ENCODE data around the gene ZIC1. TPM values are rescaled to one million over a fixed set of nuclear protein-coding genes. Genes with fewer than 3 reads are reported as not detected.

Gene ZIC1
- total RNA-seq, 1 experiment from 2014 or later = not detected

- no peak overlapping the region for H3K4me2 ChIP-seq (ENCODE audit: insufficient read depth, insufficient read length, low read length)
- no peak for DNase-seq
- no peaks in the 10 kb centered on the region for H3K79me2 ChIP-seq (ENCODE audit: insufficient read depth, low read length)
- no peak overlapping the region for H2BK15ac ChIP-seq (ENCODE audit: low read depth, low read length)
- no peak overlapping the region for H3K4me3 Mint-ChIP-seq
- no peak overlapping the region for H4K5ac ChIP-seq (ENCODE audit: insufficient read length, low read depth, low read length)
- H2BK12ac ChIP-seq (ENCODE audit: insufficient read length, low read depth, low read length) = no peak overlapping the region
- H3K56ac ChIP-seq (ENCODE audit: insufficient read length, low read depth, low read length) = no peak overlapping the region
- no peak overlapping the region for H3K18ac ChIP-seq (ENCODE audit: insufficient read length, low read depth, low read length)
- H3T11ph ChIP-seq (ENCODE audit: low read length) = no peak overlapping the region
- no peak overlapping the region for H3K27ac Mint-ChIP-seq
- no peak overlapping the region for H3K14ac ChIP-seq (ENCODE audit: insufficient read depth, low read length)
- H3K4ac ChIP-seq (ENCODE audit: low read depth, low read length) = no peak overlapping the region
- H3K9me3 Mint-ChIP-seq = peaks cover 0 to 3% of the 10 kb centered on the region in 2 experiments; a peak in 1 of 5 replicates
- H2BK5ac ChIP-seq (ENCODE audit: insufficient read length, low read length) = no peak overlapping the region
- peaks cover 58% of the 10 kb centered on the region for H3K27me3 ChIP-seq (ENCODE audit: insufficient read depth, low read length)
- peaks cover 17 to 42% of the 10 kb centered on the region in 2 experiments for H3K4me1 Mint-ChIP-seq
- H3K23me2 ChIP-seq (ENCODE audit: insufficient read length, low read depth, low read length, poor library complexity, severe bottlenecking) = peaks cover 8% of the 10 kb centered on the region
- H3K23ac ChIP-seq (ENCODE audit: insufficient read length, low read depth, low read length) = no peak overlapping the region
- no peaks in the 10 kb centered on the region for H4K20me1 ChIP-seq (ENCODE audit: control insufficient read depth, insufficient read depth, insufficient read length)
- H2AK5ac ChIP-seq (ENCODE audit: insufficient read length, low read length) = no peak overlapping the region
- no peak for TF ChIP-seq CTCF (conservative IDR thresholded peaks at IDR 0.05)
- no peak overlapping the region for H4K91ac ChIP-seq (ENCODE audit: insufficient read length, low read depth, low read length)
- no peak overlapping the region for H2AFZ ChIP-seq (ENCODE audit: low read length)
- no peak overlapping the region for H2BK20ac ChIP-seq (ENCODE audit: low read depth, low read length, poor library complexity, severe bottlenecking)
- peaks cover 98% of the 10 kb centered on the region for H3K27me3 Mint-ChIP-seq (ENCODE audit: low read depth)
- H4K8ac ChIP-seq (replicated peaks; ENCODE audit: insufficient read length, low read depth, low read length) = no peak overlapping the region
- no peaks in the 10 kb centered on the region for H3K79me1 ChIP-seq (ENCODE audit: insufficient read depth, low read depth, low read length, poor library complexity, severe bottlenecking)
- H3K9ac ChIP-seq (ENCODE audit: extremely low read depth, insufficient read length, low read length) = no peak overlapping the region
- H2BK120ac ChIP-seq (ENCODE audit: low read depth, low read length, poor library complexity, severe bottlenecking) = no peak overlapping the region
- H3K27ac ChIP-seq (ENCODE audit: insufficient read length, low read depth, low read length) = no peak overlapping the region
- no peaks in the 10 kb centered on the region for H3K4me1 ChIP-seq (ENCODE audit: insufficient read depth, low read length)
- no CpG with 5 or more reads among the region's 6 CpGs for WGBS (ENCODE audit: extremely low coverage, insufficient read length, low lambda C conversion rate)
- H3K36me3 Mint-ChIP-seq (ENCODE audit: insufficient read depth in 1 of 3, low read depth in 3 of 3) = no peaks in the 10 kb centered on the region
- no peaks in the 10 kb centered on the region for H3K9me3 ChIP-seq (ENCODE audit: control insufficient read depth, low read depth, low read length)
Measured at GRCh38 chr3:147365196-147366115, 43.7 kb upstream of the ZIC1 start.
